Activated CD8-positive, alpha-beta T cell treated with anti-CD3 and anti-CD28 coated beads for 36 hours (primary cell): ENCODE results near the gene BRD3OS. TPM values are rescaled to one million over a fixed set of nuclear protein-coding genes. Genes with fewer than 3 reads are reported as not detected.
"Not testable (repeated sequence)": the region's sequence is repeated elsewhere in the genome, so short reads cannot be mapped to it uniquely, and the experiment has no call there.

Experiments used
- ATAC-seq: fragments of 200-7000 bp; cut with Tn5 transposase; one replicate; pipeline ENCODE4 v1.10.0; 2021; ENCODE audit warnings: mild to moderate bottlenecking, moderate library complexity
- CTCF ChIA-PET: fragments of 350-600 bp; sonication (Branson Sonifier 250); formaldehyde crosslinking; loops from one replicate; lab custom pipeline; 2021; ENCODE audit warnings: antibody characterized with exemption; lab: Charles Lee
- POLR2A ChIA-PET: fragments of 350-600 bp; sonication (Branson Sonifier 250); formaldehyde crosslinking; loops from one replicate; lab custom pipeline; 2021; ENCODE audit warnings: antibody characterized with exemption; lab: Charles Lee
- DNase-seq: peaks from one replicate; pipeline ENCODE4 v3.0.0-alpha.2; 2020
- H3K27ac Mint-ChIP-seq: one replicate; pipeline ENCODE4 v1.8.0; 2021; ENCODE audit warnings: mild to moderate bottlenecking, mixed read lengths
- H3K27me3 Mint-ChIP-seq: one replicate; pipeline ENCODE4 v1.8.0; 2021; ENCODE audit warnings: mixed read lengths
- H3K36me3 Mint-ChIP-seq: one replicate; pipeline ENCODE4 v1.8.0; 2021; ENCODE audit warnings: low read depth, mixed read lengths
- H3K4me1 Mint-ChIP-seq: one replicate; pipeline ENCODE4 v1.8.0; 2021; ENCODE audit warnings: low read depth, mixed read lengths
- H3K4me3 Mint-ChIP-seq: one replicate; pipeline ENCODE4 v1.8.0; 2021; ENCODE audit warnings: mild to moderate bottlenecking, moderate library complexity, mixed read lengths
- H3K9me3 Mint-ChIP-seq: one replicate; pipeline ENCODE4 v1.8.0; 2021; ENCODE audit warnings: mixed read lengths
- intact Hi-C: fragments of 100-400 bp; cut with micrococcal nuclease; formaldehyde crosslinking; loops from one replicate; pipeline ENCODE4 v1.10.0; 2022
- total RNA-seq, 2 experiments: library from RNA; stranded (reverse); gene quantifications; one replicate each; pipeline ENCODE4 v1.2.3, GENCODE V29; 2021
- TF ChIP-seq, protein P1 (sequence below): fragments of 200-600 bp; IDR thresholded peaks from one replicate; pipeline ENCODE4 v1.8.0; 2022; ENCODE audit warnings: antibody characterized with exemption, mild to moderate bottlenecking

The BRD3OS gene
- total RNA-seq, 2 experiments from 2014 or later, result 8.1 to 8.2 TPM

GRCh38 chr9:134069480-134070399, 44.5 kb downstream of the BRD3OS start:
- TF ChIP-seq, protein P1, sequence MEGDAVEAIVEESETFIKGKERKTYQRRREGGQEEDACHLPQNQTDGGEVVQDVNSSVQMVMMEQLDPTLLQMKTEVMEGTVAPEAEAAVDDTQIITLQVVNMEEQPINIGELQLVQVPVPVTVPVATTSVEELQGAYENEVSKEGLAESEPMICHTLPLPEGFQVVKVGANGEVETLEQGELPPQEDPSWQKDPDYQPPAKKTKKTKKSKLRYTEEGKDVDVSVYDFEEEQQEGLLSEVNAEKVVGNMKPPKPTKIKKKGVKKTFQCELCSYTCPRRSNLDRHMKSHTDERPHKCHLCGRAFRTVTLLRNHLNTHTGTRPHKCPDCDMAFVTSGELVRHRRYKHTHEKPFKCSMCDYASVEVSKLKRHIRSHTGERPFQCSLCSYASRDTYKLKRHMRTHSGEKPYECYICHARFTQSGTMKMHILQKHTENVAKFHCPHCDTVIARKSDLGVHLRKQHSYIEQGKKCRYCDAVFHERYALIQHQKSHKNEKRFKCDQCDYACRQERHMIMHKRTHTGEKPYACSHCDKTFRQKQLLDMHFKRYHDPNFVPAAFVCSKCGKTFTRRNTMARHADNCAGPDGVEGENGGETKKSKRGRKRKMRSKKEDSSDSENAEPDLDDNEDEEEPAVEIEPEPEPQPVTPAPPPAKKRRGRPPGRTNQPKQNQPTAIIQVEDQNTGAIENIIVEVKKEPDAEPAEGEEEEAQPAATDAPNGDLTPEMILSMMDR, result no peak
- peaks cover 19% of the 10 kb centered on the region for H3K4me1 Mint-ChIP-seq
- H3K36me3 Mint-ChIP-seq, result no peaks in the 10 kb centered on the region
- DNase-seq (no peak), ATAC-seq (no peak)
- H3K9me3 Mint-ChIP-seq, result peaks cover under 1% of the 10 kb centered on the region
- ChIA-PET CTCF (interaction anchor here (1.6 kb wide), 1 partner anchor 29 kb away, joined by 4 read pairs; no protein-coding TSS in a partner anchor), POLR2A (no interaction called here)
- peaks cover 18% of the 10 kb centered on the region for H3K27me3 Mint-ChIP-seq
- H3K4me3 Mint-ChIP-seq, result peak overlapping the region; percentile 79
- H3K27ac Mint-ChIP-seq, result no peak overlapping the region
- intact Hi-C loops, result loop anchor here (5.0 kb wide), 1 partner anchor 42 kb away; the partner anchor contains the start of gene BRD3OS

DNA sequence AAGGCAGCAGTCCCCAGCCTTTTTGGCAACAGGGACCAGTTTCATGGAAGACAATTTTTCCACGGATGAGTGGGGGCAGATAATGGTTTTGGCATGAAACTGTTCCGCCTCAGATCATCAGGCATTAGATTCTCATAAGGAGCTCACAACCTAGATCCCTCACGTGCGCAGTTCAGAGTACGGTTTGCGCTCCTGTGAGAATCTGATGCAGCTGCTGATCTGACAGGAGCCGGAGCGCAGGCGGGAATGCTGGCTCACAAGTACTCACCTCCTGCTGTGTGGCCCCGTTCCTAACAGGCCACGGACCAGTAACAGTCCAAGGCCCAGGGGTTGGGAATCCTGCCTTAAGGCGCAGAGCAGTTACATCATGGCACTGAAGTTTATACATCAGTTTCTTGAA, 45.9 kb downstream of the BRD3OS start:
- TF ChIP-seq, protein P1, result no peak
- CTCF ChIA-PET, result no interaction called here
- POLR2A ChIA-PET, result no interaction called here

DNA sequence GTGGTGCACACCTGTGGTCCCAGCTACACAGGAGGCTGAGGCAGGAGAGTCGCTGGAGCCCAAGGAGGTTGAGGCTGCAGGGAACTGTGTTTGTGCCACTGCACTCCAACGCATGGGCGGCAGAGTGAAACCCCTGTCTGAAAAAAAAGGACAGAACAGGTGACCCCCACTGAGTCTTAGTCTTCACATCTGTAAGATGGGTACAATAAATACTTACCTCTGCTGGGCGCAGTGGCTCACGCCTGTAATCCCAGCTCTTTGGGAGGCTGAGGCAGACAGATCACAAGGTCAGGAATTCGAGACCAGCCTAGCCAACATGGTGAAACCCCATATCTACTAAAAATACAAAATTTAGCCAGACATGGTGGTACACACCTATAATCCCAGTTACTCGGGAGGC, 47.4 kb downstream of the BRD3OS start:
- H3K27me3 Mint-ChIP-seq, result peaks cover 19% of the 10 kb centered on the region
- H3K9me3 Mint-ChIP-seq, intact Hi-C loops, ATAC-seq, H3K4me1 Mint-ChIP-seq, H3K4me3 Mint-ChIP-seq, H3K36me3 Mint-ChIP-seq, DNase-seq, CTCF ChIA-PET, H3K27ac Mint-ChIP-seq: not testable (repeated sequence)
- POLR2A ChIA-PET, result interaction anchor here (0.8 kb wide), 1 partner anchor 63 kb away, joined by 3 read pairs; the partner anchor contains the start of gene WDR5

More for the DNA sequence above, 45.9 kb downstream of the BRD3OS start:
- Mint-ChIP-seq H3K27me3 (peaks cover 19% of the 10 kb centered on the region), H3K36me3 (no peaks in the 10 kb centered on the region), H3K9me3 (peaks cover 2% of the 10 kb centered on the region), H3K4me1 (peaks cover 7% of the 10 kb centered on the region), H3K4me3 (no peak overlapping the region), H3K27ac (no peak overlapping the region)
- intact Hi-C loops, result no loop called here
- DNase-seq (no peak), ATAC-seq (no peak)

GRCh38 chr9:134073500-134073899, 48.2 kb downstream of the BRD3OS start:
- no peak for ATAC-seq
- intact Hi-C loops, result no loop called here
- peaks cover 19% of the 10 kb centered on the region for H3K27me3 Mint-ChIP-seq
- DNase-seq, result no peak
- H3K9me3 Mint-ChIP-seq, result peaks cover 8% of the 10 kb centered on the region
- no peak overlapping the region for H3K27ac Mint-ChIP-seq
- TF ChIP-seq, protein P1, result no peak
- ChIA-PET CTCF (interaction anchor here (1.5 kb wide), 1 partner anchor 291 kb away, joined by 3 read pairs; no protein-coding TSS in a partner anchor), POLR2A (no interaction called here)
- no peak overlapping the region for H3K4me3 Mint-ChIP-seq
- peaks cover 7% of the 10 kb centered on the region for H3K4me1 Mint-ChIP-seq
- no peaks in the 10 kb centered on the region for H3K36me3 Mint-ChIP-seq

- intact Hi-C loops, H3K4me3 Mint-ChIP-seq, POLR2A ChIA-PET, H3K36me3 Mint-ChIP-seq, CTCF ChIA-PET, H3K27ac Mint-ChIP-seq, H3K4me1 Mint-ChIP-seq, H3K27me3 Mint-ChIP-seq, DNase-seq, ATAC-seq: not testable (repeated sequence)
- peaks cover 13% of the 10 kb centered on the region for H3K9me3 Mint-ChIP-seq
Observed at GRCh38 chr9:134075689-134076088, 50.4 kb downstream of the BRD3OS start.

DNA sequence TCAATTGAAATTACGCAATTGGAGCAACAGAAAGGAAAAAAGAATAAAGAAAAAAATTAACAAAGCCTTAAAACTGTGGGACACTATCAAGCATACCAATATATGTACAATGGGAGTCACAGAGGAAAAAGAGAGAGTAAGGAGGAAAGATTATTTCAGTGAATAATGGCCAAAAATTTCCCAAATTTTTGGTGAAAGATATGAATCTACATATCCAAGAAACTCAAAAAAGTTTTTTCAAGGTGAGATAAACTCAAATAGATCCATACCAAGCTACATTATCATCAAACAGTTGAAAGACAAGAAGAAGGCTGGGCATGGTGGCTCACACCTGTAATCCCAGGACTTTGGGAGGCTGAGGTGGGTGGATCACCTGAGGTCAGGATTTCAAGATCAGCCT, 51.4 kb downstream of the BRD3OS start:
- no peak overlapping the region for H3K27ac Mint-ChIP-seq
- ChIA-PET CTCF (no interaction called here), POLR2A (no interaction called here)
- intact Hi-C loops, result no loop called here
- ATAC-seq (no peak), DNase-seq (no peak)
- no peak overlapping the region for H3K4me3 Mint-ChIP-seq
- TF ChIP-seq, protein P1, result no peak
- peaks cover 13% of the 10 kb centered on the region for H3K9me3 Mint-ChIP-seq
- H3K36me3 Mint-ChIP-seq, result no peaks in the 10 kb centered on the region
- no peaks in the 10 kb centered on the region for H3K4me1 Mint-ChIP-seq
- H3K27me3 Mint-ChIP-seq, result peaks cover 12% of the 10 kb centered on the region
